IMR-90 (cell line): Measurements from ENCODE around the gene ING5. TPM values are rescaled to one million over a fixed set of nuclear protein-coding genes. Genes with fewer than 3 reads are reported as not detected.

ENCODE experiments used
- ATAC-seq: fragments of 200-7000 bp; cut with Tn5 transposase; 2 replicates; pipeline ENCODE4 v1.9.1; 2020; ENCODE audit warnings: low read depth, mild to moderate bottlenecking, moderate library complexity
- BruUV-seq: library from RNA; stranded (reverse); fragments of 400-500 nt; replicated peaks from 2 replicates; lab custom pipeline; 2021; lab: Mats Ljungman, UMichigan
- CTCF ChIA-PET: fragments of 300-600 bp; formaldehyde crosslinking; extraction: SDS; loops from one replicate; lab custom pipeline; 2021; ENCODE audit warnings: antibody characterized with exemption; lab: Yijun Ruan, JAX
- POLR2A ChIA-PET: fragments of 300-600 bp; sonication (Branson Sonifier 250); formaldehyde crosslinking; loops from one replicate; lab custom pipeline; 2022; ENCODE audit warnings: antibody characterized with exemption; ENCODE audit not compliant: unreplicated experiment; lab: Charles Lee
- DNase-seq: peaks from one replicate; pipeline ENCODE4 v3.0.0; 2013
- H2AFZ ChIP-seq: replicated peaks from 2 replicates; pipeline ENCODE3; 2013; ENCODE audit warnings: low read length, mild to moderate bottlenecking; ENCODE audit not compliant: poor library complexity
- H2AK5ac ChIP-seq: 2 replicates; pipeline ENCODE4 v1.6.1; 2013; ENCODE audit warnings: low read depth, low read length, inconsistent platforms
- H2AK9ac ChIP-seq: replicated peaks from 2 replicates; pipeline ENCODE3; 2013; ENCODE audit warnings: mild to moderate bottlenecking, low read depth, low read length, moderate library complexity; ENCODE audit not compliant: poor library complexity
- H2BK120ac ChIP-seq: 2 replicates; pipeline ENCODE4 v1.6.1; 2013; ENCODE audit warnings: low read depth, low read length, inconsistent platforms
- H2BK15ac ChIP-seq: 3 replicates; pipeline ENCODE4 v1.6.1; 2013; ENCODE audit warnings: low read depth, low read length, inconsistent platforms
- H2BK20ac ChIP-seq: 2 replicates; pipeline ENCODE4 v1.6.1; 2013; ENCODE audit warnings: low read depth, mild to moderate bottlenecking, inconsistent platforms, low read length, moderate library complexity
- H2BK5ac ChIP-seq: 2 replicates; pipeline ENCODE4 v1.6.1; 2013; ENCODE audit warnings: mild to moderate bottlenecking, low read depth, low read length, inconsistent platforms; ENCODE audit not compliant: poor library complexity, severe bottlenecking
- H3K14ac ChIP-seq: replicated peaks from 2 replicates; pipeline ENCODE4 v1.6.1; 2013; ENCODE audit warnings: low read depth, low read length, inconsistent platforms
- H3K18ac ChIP-seq: 2 replicates; pipeline ENCODE4 v1.6.1; 2013; ENCODE audit warnings: low read depth, low read length, control low read depth
- H3K23ac ChIP-seq: 2 replicates; pipeline ENCODE4 v1.6.1; 2013; ENCODE audit warnings: low read depth, low read length, inconsistent platforms
- H3K27ac ChIP-seq: 2 replicates; pipeline ENCODE4 v1.5.1; 2013; ENCODE audit warnings: mild to moderate bottlenecking, control low read depth, low read length; ENCODE audit not compliant: insufficient read depth
- H3K27me3 ChIP-seq: 2 replicates; pipeline ENCODE4 v1.6.1; 2013; ENCODE audit warnings: low read length; ENCODE audit not compliant: control insufficient read depth, insufficient read depth
- H3K36me3 ChIP-seq: 2 replicates; pipeline ENCODE4 v1.6.1; 2013; ENCODE audit warnings: low read length, mixed read lengths; ENCODE audit not compliant: control insufficient read depth, insufficient read depth
- H3K4ac ChIP-seq: 2 replicates; pipeline ENCODE4 v1.6.1; 2013; ENCODE audit warnings: low read depth, low read length, inconsistent platforms
- H3K4me1 ChIP-seq: 2 replicates; pipeline ENCODE4 v1.6.1; 2013; ENCODE audit warnings: low read length, mixed read lengths; ENCODE audit not compliant: control insufficient read depth, insufficient read depth
- H3K4me2 ChIP-seq: 2 replicates; pipeline ENCODE4 v1.6.1; 2013; ENCODE audit warnings: low read depth, mild to moderate bottlenecking, control low read depth, low read length, moderate library complexity
- H3K4me3 ChIP-seq: 2 replicates; pipeline ENCODE4 v1.5.1; 2013; ENCODE audit warnings: low read depth, mild to moderate bottlenecking, control low read depth, low read length, moderate library complexity; ENCODE audit not compliant: insufficient read depth
- H3K56ac ChIP-seq: 2 replicates; pipeline ENCODE4 v1.6.1; 2013; ENCODE audit warnings: low read length, inconsistent platforms; ENCODE audit not compliant: insufficient read depth; ENCODE audit errors: extremely low read depth
- H3K79me1 ChIP-seq, 2 experiments: 2 replicates each; pipeline ENCODE4 v1.6.1; 2013; ENCODE audit warnings: low read length in 2 of 2, inconsistent platforms in 1 of 2, low read depth in 1 of 2
- H3K9ac ChIP-seq: 2 replicates; pipeline ENCODE4 v1.6.1; 2013; ENCODE audit warnings: low read depth, low read length, control low read depth
- H3K9me1 ChIP-seq: 2 replicates; pipeline ENCODE4 v1.6.1; 2013; ENCODE audit warnings: low read length, inconsistent platforms; ENCODE audit not compliant: insufficient read depth
- H3K9me3 ChIP-seq: 2 replicates; pipeline ENCODE4 v1.6.1; 2013; ENCODE audit warnings: low read length; ENCODE audit not compliant: control insufficient read depth, insufficient read depth
- H4K20me1 ChIP-seq: 2 replicates; pipeline ENCODE4 v1.6.1; 2013; ENCODE audit warnings: low read length, inconsistent platforms; ENCODE audit not compliant: insufficient read depth
- H4K5ac ChIP-seq: 2 replicates; pipeline ENCODE4 v1.6.1; 2013; ENCODE audit warnings: mild to moderate bottlenecking, low read depth, low read length, control low read depth
- H4K8ac ChIP-seq, 2 experiments: 2 replicates each; pipeline ENCODE4 v1.6.1; 2013; ENCODE audit warnings: low read depth in 2 of 2, low read length in 2 of 2, control low read depth in 1 of 2, inconsistent platforms in 1 of 2
- H4K91ac ChIP-seq: 2 replicates; pipeline ENCODE4 v1.6.1; 2013; ENCODE audit warnings: low read depth, low read length, inconsistent platforms; ENCODE audit not compliant: insufficient read depth
- CHD1 ChIP-seq: IDR thresholded peaks from 2 replicates; pipeline ENCODE4 v1.6.1; 2012; ENCODE audit warnings: low read depth, low read length, improper control_type of control experiment
- MAFK ChIP-seq: IDR thresholded peaks from 2 replicates; pipeline ENCODE4 v1.6.1; 2012; ENCODE audit warnings: low read depth, low read length, improper control_type of control experiment
- MAZ ChIP-seq: IDR thresholded peaks from 2 replicates; pipeline ENCODE4 v1.6.1; 2012; ENCODE audit warnings: low read depth, mild to moderate bottlenecking, low read length, improper control_type of control experiment, moderate library complexity, borderline replicate concordance
- MXI1 ChIP-seq: IDR thresholded peaks from 2 replicates; pipeline ENCODE4 v1.6.1; 2012; ENCODE audit warnings: low read depth, mild to moderate bottlenecking, low read length, moderate library complexity, borderline replicate concordance
- POLR2A ChIP-seq: IDR thresholded peaks from 2 replicates; pipeline ENCODE4 v1.6.1; 2012; ENCODE audit warnings: mild to moderate bottlenecking, low read depth, low read length
- RCOR1 ChIP-seq: IDR thresholded peaks from 2 replicates; pipeline ENCODE4 v1.6.1; 2012; ENCODE audit warnings: mild to moderate bottlenecking, low read length, improper control_type of control experiment; ENCODE audit not compliant: insufficient replicate concordance
- SMC3 ChIP-seq: fragments of 150-350 bp; IDR thresholded peaks from 2 replicates; pipeline ENCODE4 v1.6.1; 2016; ENCODE audit warnings: low read depth, mild to moderate bottlenecking, antibody characterized with exemption, low read length, moderate library complexity
- USF2 ChIP-seq: fragments of 150-350 bp; IDR thresholded peaks from 2 replicates; pipeline ENCODE4 v1.6.1; 2017; ENCODE audit warnings: mild to moderate bottlenecking, antibody characterized with exemption, low read length, low read depth
- WGBS, 2 experiments: methylation state at CpG; one replicate each; pipeline versions ENCODE4 v1.1.5 to v1.1.7; 2013; ENCODE audit warnings: missing lambda C conversion rate in 2 of 2; ENCODE audit not compliant: insufficient read length in 1 of 2; ENCODE audit errors: extremely low coverage in 2 of 2; 5-methylcytosine and 5-hydroxymethylcytosine counted together
- dilution Hi-C: fragments of 300-500 bp; cut with HindIII; formaldehyde crosslinking; loops from one replicate; pipeline ENCODE4 v1.14.3; 2018; ENCODE audit warnings: low sequenced_read_pairs; ENCODE audit not compliant: unreplicated experiment
- in situ Hi-C: fragments of 300-500 bp; cut with MboI; formaldehyde crosslinking; loops from 3 replicates; pipeline ENCODE4 v1.14.3; 2019; ENCODE audit warnings: low sequenced_read_pairs, inconsistent platforms, mixed read lengths
- intact Hi-C: fragments of 100-400 bp; cut with micrococcal nuclease; formaldehyde crosslinking; loops from 2 replicates; pipeline ENCODE4 v1.10.0; 2022
- polyA plus RNA-seq, 3 experiments: library from polyadenylated mRNA; depleted of rRNA; stranded (reverse); fragments of >200 nt; gene quantifications; 2 replicates each; pipeline ENCODE4 v1.2.3, GENCODE V29; 2012; ENCODE audit warnings: low replicate concordance in 1 of 3
- total RNA-seq: library from RNA; depleted of rRNA; stranded (reverse); fragments of >200 nt; gene quantifications from 2 replicates; pipeline ENCODE4 v1.2.3, GENCODE V29; 2012

The ING5 gene
- total and polyA plus RNA-seq, 2 of the 4 experiments (the other 2 are of a cell fraction) = 36.1 to 38.9 TPM

GRCh38 chr2:241752253-241752652, 50.4 kb downstream of the ING5 start:
- H2AK9ac ChIP-seq = no peak overlapping the region
- H3K18ac ChIP-seq = no peak overlapping the region
- H2AFZ ChIP-seq = no peak overlapping the region
- H3K27ac ChIP-seq = no peak overlapping the region
- intact Hi-C loops = no loop called here
- H3K4me1 ChIP-seq = no peaks in the 10 kb centered on the region
- H2BK120ac ChIP-seq = no peak overlapping the region
- no peak overlapping the region for H3K14ac ChIP-seq
- dilution Hi-C loops = no loop called here
- no peak for TF ChIP-seq MXI1
- TF ChIP-seq POLR2A = no peak
- TF ChIP-seq CHD1 = no peak
- no peak for TF ChIP-seq USF2
- TF ChIP-seq MAFK = no peak
- no peak for TF ChIP-seq MAZ
- TF ChIP-seq SMC3 = no peak
- no peak for TF ChIP-seq RCOR1
- peaks cover 47% of the 10 kb centered on the region for H3K36me3 ChIP-seq
- H3K23ac ChIP-seq = no peak overlapping the region
- CTCF ChIA-PET = no interaction called here
- POLR2A ChIA-PET = no interaction called here
- H3K56ac ChIP-seq = no peak overlapping the region
- H3K27me3 ChIP-seq = no peaks in the 10 kb centered on the region
- no TSS peak for BruUV-seq
- H3K9ac ChIP-seq = no peak overlapping the region
- H2AK5ac ChIP-seq = no peak overlapping the region
- no peak overlapping the region for H3K4ac ChIP-seq
- no peaks in the 10 kb centered on the region for H3K9me3 ChIP-seq
- H2BK15ac ChIP-seq = no peak overlapping the region
- H3K79me1 ChIP-seq = no peaks in the 10 kb centered on the region
- no peak for DNase-seq
- H2BK20ac ChIP-seq = no peak overlapping the region
- H3K9me1 ChIP-seq = no peaks in the 10 kb centered on the region
- no peak overlapping the region for H4K91ac ChIP-seq
- H4K5ac ChIP-seq = no peak overlapping the region
- no peaks in the 10 kb centered on the region; the same call in 1 of the 2 replicates for H4K20me1 ChIP-seq
- ATAC-seq = no peak
- H3K4me3 ChIP-seq = no peak overlapping the region
- WGBS, 2 experiments = 97% methylated on average over 13 of the region's 14 CpGs; no CpG with 5 or more reads in 1 of the 2 experiments
- H2BK5ac ChIP-seq = no peak overlapping the region
- H4K8ac ChIP-seq = no peak overlapping the region
- in situ Hi-C loops = no loop called here
- no peak overlapping the region for H3K4me2 ChIP-seq
